Airway epithelial cell (primary cell): ENCODE results near the gene LCE7A. TPM values are rescaled to one million over a fixed set of nuclear protein-coding genes. Genes with fewer than 3 reads are reported as not detected.

Source experiments
- total RNA-seq: library from RNA; depleted of rRNA; stranded (reverse); fragments of >200 nt; gene quantifications from 2 replicates; pipeline ENCODE4 v1.2.3, GENCODE V29; 2015

The LCE7A gene, protein sequence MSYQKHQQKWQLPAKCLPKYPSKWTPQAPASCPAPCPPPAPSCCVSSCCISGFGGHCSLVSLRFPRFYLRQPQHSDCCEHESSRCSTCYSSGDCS
- total RNA-seq = not detected in 2 replicates

DNA sequence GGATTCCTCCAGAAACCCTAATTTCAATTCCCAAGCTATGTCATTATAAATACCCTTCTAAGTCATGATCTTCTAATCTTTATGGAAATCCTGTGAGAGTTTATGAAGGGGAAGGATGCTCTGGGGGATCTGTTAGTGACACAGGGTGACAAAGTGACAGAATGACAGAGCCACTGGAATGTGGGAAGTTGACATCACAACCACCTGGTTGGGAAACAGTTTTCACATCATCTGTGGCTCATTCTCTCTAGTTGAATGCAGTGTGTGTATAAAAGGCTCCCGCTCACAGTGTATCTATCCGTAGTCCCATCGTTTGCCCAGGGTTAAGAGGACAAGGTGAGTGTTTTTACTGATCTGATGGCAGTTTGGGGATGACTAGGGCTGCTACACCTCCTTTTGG lies at the start of gene LCE7A:
Gene LCE7A, plus strand, starts transcription at position 301 of the 400 bp plus-strand sequence. CDS start 702 bp downstream, outside the sequence.

DNA sequence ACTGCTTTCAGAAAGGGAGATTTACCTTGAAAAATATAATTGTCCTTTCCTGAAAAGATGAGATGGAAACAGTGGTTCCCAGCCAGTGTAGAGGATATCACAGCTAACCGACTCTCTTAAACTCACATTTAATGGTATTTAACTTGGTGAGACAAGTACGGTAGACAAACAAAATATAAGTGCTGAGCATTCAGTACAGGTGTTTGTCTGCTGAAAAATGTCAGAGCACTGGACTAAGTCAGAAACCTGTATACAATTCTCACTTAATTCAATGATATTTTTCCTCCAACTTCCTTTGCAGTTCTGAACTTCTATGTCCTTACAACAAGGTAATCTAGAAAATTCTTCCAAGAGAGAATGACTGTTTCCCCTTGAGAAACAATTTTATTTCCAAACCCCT lies 48.1 kb upstream of the LCE7A start, which contains the start of gene LCE1B:
Gene LCE1B, plus strand, starts transcription at position 301 of the 400 bp plus-strand sequence. CDS start 476 bp downstream, outside the sequence.

DNA sequence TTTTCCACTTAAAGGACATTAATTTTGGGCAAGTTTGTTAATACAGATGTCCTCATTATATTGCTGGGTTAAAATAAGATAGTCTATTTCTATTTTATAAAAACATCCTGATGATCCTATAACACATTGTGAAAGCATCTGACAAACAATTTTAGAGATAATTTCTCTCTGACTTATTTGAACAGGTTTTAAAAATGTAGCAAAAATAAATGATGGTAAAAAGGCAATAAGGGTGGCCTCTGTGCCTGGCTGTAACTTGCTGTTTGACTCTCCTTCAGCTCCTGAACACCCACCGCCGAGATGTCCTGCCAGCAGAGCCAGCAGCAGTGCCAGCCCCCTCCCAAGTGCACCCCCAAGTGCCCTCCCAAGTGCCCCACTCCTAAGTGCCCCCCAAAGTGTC lies 32.6 kb upstream of the LCE7A start, which contains the start of gene LCE1A:
Gene LCE1A, plus strand, starts transcription at position 301 of the 400 bp plus-strand sequence. Its CDS starts 0 bp downstream, at position 301.

DNA sequence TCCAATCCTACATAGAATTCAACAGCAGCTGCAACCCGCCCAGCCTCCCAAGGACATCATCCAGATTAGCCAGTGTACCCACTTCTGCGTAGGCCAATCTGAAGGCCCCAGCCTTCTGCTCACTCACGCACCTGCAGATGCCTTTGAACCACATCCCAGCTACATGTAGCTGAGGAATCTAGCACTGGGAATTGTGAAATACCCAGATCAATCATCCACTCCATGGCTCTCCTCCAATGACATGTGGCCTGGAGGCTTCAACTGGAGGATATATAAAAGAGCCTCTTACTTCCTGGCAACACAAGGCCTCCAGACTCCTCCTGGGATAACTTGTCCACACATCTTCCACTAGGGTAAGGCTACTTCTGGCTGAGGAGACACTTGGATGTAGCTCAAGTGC lies 17.2 kb upstream of the LCE7A start, which contains the start of gene LCE6A:
Gene LCE6A, plus strand, starts transcription at position 301 of the 400 bp plus-strand sequence. CDS start 665 bp downstream, outside the sequence.

DNA sequence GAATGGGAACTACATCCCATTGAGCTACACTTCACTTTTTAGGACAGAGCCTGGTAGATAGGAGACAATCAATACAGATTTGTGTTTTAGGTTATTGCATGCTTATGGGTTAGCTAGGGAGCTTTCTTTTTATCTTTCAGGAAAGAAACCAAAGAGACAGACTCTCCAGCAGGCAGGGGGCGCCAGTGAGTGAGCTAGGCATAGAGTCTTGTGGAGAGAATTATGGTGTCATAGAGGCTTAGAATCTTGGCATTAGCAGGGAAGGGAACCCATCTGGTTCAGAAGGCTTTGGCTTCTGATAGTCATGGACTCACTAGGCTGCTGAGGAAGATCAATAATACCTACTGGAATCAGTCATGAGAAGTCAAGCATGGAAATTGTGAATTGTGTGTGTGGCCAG lies 18.2 kb downstream of the LCE7A start, which contains the start of gene SMCP:
Gene SMCP, plus strand, starts transcription at position 281 of the 400 bp plus-strand sequence. CDS start 6,101 bp downstream, outside the sequence.

DNA sequence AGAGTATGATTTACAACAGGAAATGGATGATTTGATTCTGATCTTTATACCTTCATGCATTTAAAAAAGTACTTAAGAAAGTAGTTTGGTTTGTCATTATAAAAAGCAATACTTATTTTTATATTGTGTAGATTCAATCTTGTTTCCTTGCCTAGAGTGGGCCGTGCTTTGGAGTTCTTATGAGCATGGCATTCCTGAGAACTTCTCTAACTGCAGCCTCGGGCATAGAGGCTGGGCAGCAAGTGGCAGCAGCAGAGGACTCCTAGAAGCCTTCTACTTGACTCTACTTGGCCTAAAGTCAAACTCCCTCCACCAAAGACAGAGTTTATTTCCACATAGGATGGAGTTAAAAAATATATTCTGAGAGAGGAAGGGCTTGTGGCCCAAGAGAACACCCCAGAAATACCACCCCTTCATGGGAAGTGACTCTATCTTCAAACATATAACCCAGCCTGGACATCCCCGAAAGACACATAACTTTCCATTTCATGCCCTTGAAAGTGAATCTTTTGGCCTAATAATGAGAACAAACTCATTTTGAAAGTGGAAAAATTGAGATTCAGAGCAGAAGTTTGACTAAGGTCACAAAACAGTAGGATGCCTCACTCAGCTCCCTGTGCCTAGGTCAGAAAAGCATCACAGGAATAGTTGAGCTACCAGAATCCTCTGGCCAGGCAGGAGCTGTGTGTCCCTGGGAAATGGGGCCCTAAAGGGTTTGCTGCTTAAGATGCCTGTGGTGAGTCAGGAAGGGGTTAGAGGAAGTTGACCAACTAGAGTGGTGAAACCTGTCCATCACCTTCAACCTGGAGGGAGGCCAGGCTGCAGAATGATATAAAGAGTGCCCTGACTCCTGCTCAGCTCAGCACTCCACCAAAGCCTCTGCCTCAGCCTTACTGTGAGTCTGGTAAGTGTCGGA lies 48.1 kb downstream of the LCE7A start, which contains the start of gene IVL:
Gene IVL, plus strand, starts transcription at position 861 of the 916 bp plus-strand sequence. CDS start 1,252 bp downstream, outside the sequence.

Other genes with a start within 250 kb of the LCE7A start
- gene LCE3B, start 246.2 kb upstream of the LCE7A start, total RNA-seq = not detected in 2 replicates
- not detected in 2 replicates for gene LCE3A, start 236.9 kb upstream of the LCE7A start, total RNA-seq
- gene LCE2D, start 196.6 kb upstream of the LCE7A start, total RNA-seq = not detected in 2 replicates
- gene LCE2C, start 184.7 kb upstream of the LCE7A start, total RNA-seq = not detected in 2 replicates
- gene LCE2B, start 173.9 kb upstream of the LCE7A start, total RNA-seq = not detected in 2 replicates
- gene LCE2A, start 161.7 kb upstream of the LCE7A start, total RNA-seq = not detected in 2 replicates
- gene LCE4A, start 151.8 kb upstream of the LCE7A start, total RNA-seq = not detected in 2 replicates
- not detected in 2 replicates for gene KPRP, start 102.0 kb upstream of the LCE7A start, total RNA-seq
- gene LCE1F, start 84.9 kb upstream of the LCE7A start, total RNA-seq = not detected in 2 replicates
- gene LCE1E, start 73.7 kb upstream of the LCE7A start, total RNA-seq = 0.37 TPM in 1 of 2 replicates, not detected in the other
- not detected in 2 replicates for gene LCE1D, start 63.3 kb upstream of the LCE7A start, total RNA-seq
- gene LCE1C, start 53.3 kb upstream of the LCE7A start, total RNA-seq = not detected in 2 replicates
- gene LCE1B, start 48.0 kb upstream of the LCE7A start, total RNA-seq = not detected in 2 replicates
- gene LCE1A, start 32.5 kb upstream of the LCE7A start, total RNA-seq = not detected in 2 replicates
- not detected in 2 replicates for gene LCE6A, start 17.1 kb upstream of the LCE7A start, total RNA-seq
- gene SMCP, start 18.3 kb downstream of the LCE7A start, total RNA-seq = not detected in 2 replicates
- gene IVL, start 48.5 kb downstream of the LCE7A start, total RNA-seq = 46.3 and 60.1 TPM in 2 replicates
- 0.71 TPM in 1 of 2 replicates, not detected in the other for gene SPRR5, start 87.2 kb downstream of the LCE7A start, total RNA-seq
- gene SPRR4, start 110.7 kb downstream of the LCE7A start, total RNA-seq = not detected in 2 replicates
- gene SPRR1A, start 124.1 kb downstream of the LCE7A start, total RNA-seq = 83.3 and 172 TPM in 2 replicates
- gene SPRR3, start 141.8 kb downstream of the LCE7A start, total RNA-seq = 286 and 324 TPM in 2 replicates
- gene SPRR1B, start 171.2 kb downstream of the LCE7A start, total RNA-seq = 1,378 and 2,304 TPM in 2 replicates
- gene SPRR2D, start 181.1 kb downstream of the LCE7A start, total RNA-seq = 14.5 and 17.9 TPM in 2 replicates
- 8.3 and 8.4 TPM in 2 replicates for gene SPRR2A, start 197.5 kb downstream of the LCE7A start, total RNA-seq
- gene SPRR2B, start 211.6 kb downstream of the LCE7A start, total RNA-seq = not detected in 2 replicates
- gene SPRR2E, start 234.5 kb downstream of the LCE7A start, total RNA-seq = 5.4 and 6.5 TPM in 2 replicates